ENCODE data around the gene FBXO10. TPM values are rescaled to one million over a fixed set of nuclear protein-coding genes. Genes with fewer than 3 reads are reported as not detected.
A peak's percentile ranks its signal among the peaks of the same experiment; 100 is the strongest.

FBXO10 gene
- total RNA-seq, 1 experiment from 2014 or later = 14.0 TPM

DNA sequence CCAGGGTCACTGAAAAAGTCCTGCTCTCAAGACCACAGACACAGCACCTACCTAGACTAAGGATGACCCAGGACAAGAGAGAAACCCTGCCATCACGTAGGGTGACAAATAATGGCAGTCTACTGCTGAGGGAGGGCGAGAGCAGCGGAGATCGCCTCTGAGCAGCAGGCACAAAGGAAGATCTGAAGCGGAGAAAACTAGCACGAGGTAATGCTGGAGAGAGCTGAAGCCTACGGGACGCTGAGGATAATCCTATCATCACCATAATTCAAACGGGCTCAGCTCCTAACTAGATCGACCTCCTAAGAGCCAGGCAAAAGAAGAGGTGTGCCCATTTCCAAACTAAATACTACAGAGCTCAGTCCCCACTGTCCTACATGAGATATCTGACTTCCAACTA lies 41.3 kb downstream of the FBXO10 start (continued):
- TF ChIP-seq CBFB (CRISPR knock-in tag; IDR thresholded peaks at IDR 0.05; ENCODE audit: low read depth) (no peak), ZNF121 (CRISPR knock-in tag; IDR thresholded peaks at IDR 0.05) (no peak), FOXP1 (CRISPR knock-in tag; IDR thresholded peaks at IDR 0.05; ENCODE audit: borderline replicate concordance) (no peak), ZNF671 (CRISPR knock-in tag; IDR thresholded peaks at IDR 0.05) (no peak), ETV6 (CRISPR knock-in tag; IDR thresholded peaks at IDR 0.05) (no peak)
- TF ChIP-seq, protein P1, sequence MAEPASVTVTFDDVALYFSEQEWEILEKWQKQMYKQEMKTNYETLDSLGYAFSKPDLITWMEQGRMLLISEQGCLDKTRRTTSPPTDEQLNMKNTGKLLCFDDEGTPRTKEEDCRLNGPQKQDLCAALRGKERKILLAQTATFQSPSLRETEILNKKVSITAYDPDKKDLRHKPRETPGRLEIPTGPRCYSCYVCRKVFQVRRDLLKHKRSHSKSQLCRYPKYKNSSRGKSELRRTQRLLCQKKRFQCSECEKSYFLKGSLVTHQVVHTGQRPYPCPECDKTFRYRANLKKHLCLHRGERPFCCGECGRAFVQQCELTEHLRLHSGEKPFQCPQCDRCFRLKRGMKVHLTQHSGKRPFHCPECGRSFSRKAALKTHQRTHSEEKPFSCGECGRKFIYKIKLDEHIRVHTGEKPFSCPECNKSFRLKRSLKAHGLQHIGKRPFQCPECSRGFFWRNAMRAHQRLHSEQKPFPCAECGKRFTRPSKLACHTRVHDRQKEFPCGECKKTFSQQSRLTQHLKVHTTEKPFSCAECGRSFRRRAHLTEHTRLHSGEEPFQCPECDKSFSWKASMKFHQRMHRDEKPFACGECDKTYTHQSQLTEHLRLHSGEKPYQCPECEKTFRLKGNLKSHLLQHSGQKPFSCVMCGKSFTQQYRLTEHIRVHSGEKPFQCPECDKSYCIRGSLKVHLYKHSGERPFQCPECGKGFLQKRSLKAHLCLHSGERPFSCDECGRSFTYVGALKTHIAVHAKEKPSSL (CRISPR knock-in tag; conservative IDR thresholded peaks at IDR 0.05) = no peak
- TF ChIP-seq, protein P2, sequence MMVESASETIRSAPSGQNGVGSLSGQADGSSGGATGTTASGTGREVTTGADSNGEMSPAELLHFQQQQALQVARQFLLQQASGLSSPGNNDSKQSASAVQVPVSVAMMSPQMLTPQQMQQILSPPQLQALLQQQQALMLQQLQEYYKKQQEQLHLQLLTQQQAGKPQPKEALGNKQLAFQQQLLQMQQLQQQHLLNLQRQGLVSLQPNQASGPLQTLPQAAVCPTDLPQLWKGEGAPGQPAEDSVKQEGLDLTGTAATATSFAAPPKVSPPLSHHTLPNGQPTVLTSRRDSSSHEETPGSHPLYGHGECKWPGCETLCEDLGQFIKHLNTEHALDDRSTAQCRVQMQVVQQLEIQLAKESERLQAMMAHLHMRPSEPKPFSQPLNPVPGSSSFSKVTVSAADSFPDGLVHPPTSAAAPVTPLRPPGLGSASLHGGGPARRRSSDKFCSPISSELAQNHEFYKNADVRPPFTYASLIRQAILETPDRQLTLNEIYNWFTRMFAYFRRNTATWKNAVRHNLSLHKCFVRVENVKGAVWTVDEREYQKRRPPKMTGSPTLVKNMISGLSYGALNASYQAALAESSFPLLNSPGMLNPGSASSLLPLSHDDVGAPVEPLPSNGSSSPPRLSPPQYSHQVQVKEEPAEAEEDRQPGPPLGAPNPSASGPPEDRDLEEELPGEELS (CRISPR knock-in tag; IDR thresholded peaks at IDR 0.05) = no peak

DNA sequence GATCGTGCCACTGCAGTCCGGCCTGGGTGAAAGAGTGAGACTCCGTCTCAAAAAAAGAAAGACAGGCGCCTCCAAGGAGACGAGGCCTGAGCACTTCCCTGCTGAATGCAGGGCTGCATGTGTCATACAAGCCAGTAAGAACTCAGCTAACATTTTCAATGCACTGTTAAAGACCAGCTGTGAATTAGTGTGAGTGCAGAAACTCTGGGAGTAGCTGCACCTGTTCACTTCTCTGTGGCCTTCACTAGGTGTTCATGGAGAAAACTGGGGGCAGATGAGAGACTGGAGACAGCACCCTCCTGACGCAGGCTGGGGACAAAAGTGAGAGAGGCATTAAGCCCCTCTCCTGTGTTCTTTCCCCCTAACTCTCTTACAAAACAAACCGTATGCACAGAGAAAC lies 41.8 kb downstream of the FBXO10 start:
- POLR2A ChIA-PET = no interaction called here
- CTCF ChIA-PET = no interaction called here
- H3K27ac Mint-ChIP-seq = 0 out of 2 replicates have a peak overlapping the region, but pooled peaks have one; percentile 49
- no peak for DNase-seq (ENCODE audit: low spot score)
- no peaks in the 10 kb centered on the region for H3K27me3 Mint-ChIP-seq (ENCODE audit: low read depth)
- H3K36me3 Mint-ChIP-seq = peaks cover 18% of the 10 kb centered on the region; the same call in 1 of the 2 replicates
- no peak overlapping the region for H3K4me3 Mint-ChIP-seq
- no peak for ATAC-seq
- no peaks in the 10 kb centered on the region for H3K9me3 Mint-ChIP-seq
- TF ChIP-seq SOX15 (CRISPR knock-in tag; IDR thresholded peaks at IDR 0.05) (no peak), PRRX2 (CRISPR knock-in tag; IDR thresholded peaks at IDR 0.05) (no peak), ZNF671 (CRISPR knock-in tag; IDR thresholded peaks at IDR 0.05) (no peak), NFYB (CRISPR knock-in tag; conservative IDR thresholded peaks at IDR 0.05; ENCODE audit: low read depth) (no peak), SMAD4 (CRISPR knock-in tag; IDR thresholded peaks at IDR 0.05) (no peak), ZNF317 (CRISPR knock-in tag; IDR thresholded peaks at IDR 0.05; ENCODE audit: borderline replicate concordance, low read depth) (no peak), ZNF423 (CRISPR knock-in tag; IDR thresholded peaks at IDR 0.05) (no peak), TCF7 (CRISPR knock-in tag; IDR thresholded peaks at IDR 0.05; ENCODE audit: low read depth) (no peak), GRHL2 (CRISPR knock-in tag; IDR thresholded peaks at IDR 0.05; ENCODE audit: insufficient replicate concordance, severe bottlenecking) (no peak), FOXJ3 (CRISPR knock-in tag; IDR thresholded peaks at IDR 0.05; ENCODE audit: borderline replicate concordance) (no peak)
- TF ChIP-seq, protein P3, sequence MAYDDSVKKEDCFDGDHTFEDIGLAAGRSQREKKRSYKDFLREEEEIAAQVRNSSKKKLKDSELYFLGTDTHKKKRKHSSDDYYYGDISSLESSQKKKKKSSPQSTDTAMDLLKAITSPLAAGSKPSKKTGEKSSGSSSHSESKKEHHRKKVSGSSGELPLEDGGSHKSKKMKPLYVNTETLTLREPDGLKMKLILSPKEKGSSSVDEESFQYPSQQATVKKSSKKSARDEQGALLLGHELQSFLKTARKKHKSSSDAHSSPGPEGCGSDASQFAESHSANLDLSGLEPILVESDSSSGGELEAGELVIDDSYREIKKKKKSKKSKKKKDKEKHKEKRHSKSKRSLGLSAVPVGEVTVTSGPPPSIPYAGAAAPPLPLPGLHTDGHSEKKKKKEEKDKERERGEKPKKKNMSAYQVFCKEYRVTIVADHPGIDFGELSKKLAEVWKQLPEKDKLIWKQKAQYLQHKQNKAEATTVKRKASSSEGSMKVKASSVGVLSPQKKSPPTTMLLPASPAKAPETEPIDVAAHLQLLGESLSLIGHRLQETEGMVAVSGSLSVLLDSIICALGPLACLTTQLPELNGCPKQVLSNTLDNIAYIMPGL (CRISPR knock-in tag; IDR thresholded peaks at IDR 0.05) = no peak
- TF ChIP-seq, protein P4, sequence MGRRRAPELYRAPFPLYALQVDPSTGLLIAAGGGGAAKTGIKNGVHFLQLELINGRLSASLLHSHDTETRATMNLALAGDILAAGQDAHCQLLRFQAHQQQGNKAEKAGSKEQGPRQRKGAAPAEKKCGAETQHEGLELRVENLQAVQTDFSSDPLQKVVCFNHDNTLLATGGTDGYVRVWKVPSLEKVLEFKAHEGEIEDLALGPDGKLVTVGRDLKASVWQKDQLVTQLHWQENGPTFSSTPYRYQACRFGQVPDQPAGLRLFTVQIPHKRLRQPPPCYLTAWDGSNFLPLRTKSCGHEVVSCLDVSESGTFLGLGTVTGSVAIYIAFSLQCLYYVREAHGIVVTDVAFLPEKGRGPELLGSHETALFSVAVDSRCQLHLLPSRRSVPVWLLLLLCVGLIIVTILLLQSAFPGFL (CRISPR knock-in tag; IDR thresholded peaks at IDR 0.05; ENCODE audit: borderline replicate concordance) = no peak
- TF ChIP-seq, protein P5, sequence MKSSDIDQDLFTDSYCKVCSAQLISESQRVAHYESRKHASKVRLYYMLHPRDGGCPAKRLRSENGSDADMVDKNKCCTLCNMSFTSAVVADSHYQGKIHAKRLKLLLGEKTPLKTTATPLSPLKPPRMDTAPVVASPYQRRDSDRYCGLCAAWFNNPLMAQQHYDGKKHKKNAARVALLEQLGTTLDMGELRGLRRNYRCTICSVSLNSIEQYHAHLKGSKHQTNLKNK (CRISPR knock-in tag; IDR thresholded peaks at IDR 0.05) = no peak
- TF ChIP-seq, protein P6, sequence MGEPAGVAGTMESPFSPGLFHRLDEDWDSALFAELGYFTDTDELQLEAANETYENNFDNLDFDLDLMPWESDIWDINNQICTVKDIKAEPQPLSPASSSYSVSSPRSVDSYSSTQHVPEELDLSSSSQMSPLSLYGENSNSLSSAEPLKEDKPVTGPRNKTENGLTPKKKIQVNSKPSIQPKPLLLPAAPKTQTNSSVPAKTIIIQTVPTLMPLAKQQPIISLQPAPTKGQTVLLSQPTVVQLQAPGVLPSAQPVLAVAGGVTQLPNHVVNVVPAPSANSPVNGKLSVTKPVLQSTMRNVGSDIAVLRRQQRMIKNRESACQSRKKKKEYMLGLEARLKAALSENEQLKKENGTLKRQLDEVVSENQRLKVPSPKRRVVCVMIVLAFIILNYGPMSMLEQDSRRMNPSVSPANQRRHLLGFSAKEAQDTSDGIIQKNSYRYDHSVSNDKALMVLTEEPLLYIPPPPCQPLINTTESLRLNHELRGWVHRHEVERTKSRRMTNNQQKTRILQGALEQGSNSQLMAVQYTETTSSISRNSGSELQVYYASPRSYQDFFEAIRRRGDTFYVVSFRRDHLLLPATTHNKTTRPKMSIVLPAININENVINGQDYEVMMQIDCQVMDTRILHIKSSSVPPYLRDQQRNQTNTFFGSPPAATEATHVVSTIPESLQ (CRISPR knock-in tag; IDR thresholded peaks at IDR 0.05) = no peak
- no peaks in the 10 kb centered on the region for H3K4me1 Mint-ChIP-seq

Data from WTC11 (cell line).